Activated B cell treated with CpG ODN at 0.5 μM for 24 hours (primary cell): ENCODE measurements around the gene LPCAT4. TPM values are rescaled to one million over a fixed set of nuclear protein-coding genes. Genes with fewer than 3 reads are reported as not detected.

Source experiments
- ATAC-seq: fragments of 200-7000 bp; cut with Tn5 transposase; one replicate; pipeline ENCODE4 v1.10.0; 2021; ENCODE audit warnings: low read depth, mild to moderate bottlenecking, moderate library complexity
- CTCF ChIA-PET: fragments of 350-600 bp; sonication (Branson Sonifier 250); formaldehyde crosslinking; loops from one replicate; lab custom pipeline; 2021; ENCODE audit warnings: antibody characterized with exemption; lab: Charles Lee
- POLR2A ChIA-PET: fragments of 350-600 bp; sonication (Branson Sonifier 250); formaldehyde crosslinking; loops from one replicate; lab custom pipeline; 2021; ENCODE audit warnings: antibody characterized with exemption; lab: Charles Lee
- DNase-seq: peaks from one replicate; pipeline ENCODE4 v3.0.0; 2022
- H3K27ac Mint-ChIP-seq: one replicate; pipeline ENCODE4 v1.8.0; 2020; ENCODE audit warnings: mixed read lengths
- H3K27me3 Mint-ChIP-seq: one replicate; pipeline ENCODE4 v1.8.0; 2021; ENCODE audit warnings: mixed read lengths
- H3K36me3 Mint-ChIP-seq: one replicate; pipeline ENCODE4 v1.8.0; 2021; ENCODE audit warnings: low read depth, mixed read lengths
- H3K4me1 Mint-ChIP-seq: one replicate; pipeline ENCODE4 v1.8.0; 2021; ENCODE audit warnings: mixed read lengths
- H3K4me3 Mint-ChIP-seq: one replicate; pipeline ENCODE4 v1.8.0; 2020; ENCODE audit warnings: mild to moderate bottlenecking, mixed read lengths
- H3K9me3 Mint-ChIP-seq: one replicate; pipeline ENCODE4 v1.8.0; 2020; ENCODE audit warnings: mixed read lengths
- CTCF ChIP-seq: fragments of 200-600 bp; IDR thresholded peaks from one replicate; pipeline ENCODE4 v1.8.0; 2022; ENCODE audit warnings: antibody characterized with exemption, mild to moderate bottlenecking
- intact Hi-C: fragments of 100-400 bp; cut with micrococcal nuclease; formaldehyde crosslinking; loops from one replicate; pipeline ENCODE4 v1.15.1; 2024
- total RNA-seq: library from RNA; stranded (reverse); gene quantifications from 2 replicates; pipeline ENCODE4 v1.2.3, GENCODE V29; 2022

LPCAT4 gene
- total RNA-seq, 1 donor from 2014 or later, result 28.8 TPM

GRCh38 chr15:34366271-34367065, 528 bp downstream of the LPCAT4 start:
- POLR2A ChIA-PET, result interaction anchor here (0.6 to 4.3 kb wide), 19 partner anchors 10 to 1180 kb away, joined by 3 to 64 read pairs (median 4); partner anchors contain the start of genes AQR, DPH6, EMC7 and GOLGA8B
- no peaks in the 10 kb centered on the region for H3K27me3 Mint-ChIP-seq
- H3K4me1 Mint-ChIP-seq, result peaks cover 45% of the 10 kb centered on the region
- peaks cover 24% of the 10 kb centered on the region for H3K36me3 Mint-ChIP-seq
- DNase-seq (peak; percentile 27), ATAC-seq (no peak)
- TF ChIP-seq CTCF, result no peak
- intact Hi-C loops, result loop anchor here (1.0 to 10.0 kb wide), 11 partner anchors 23 to 618 kb away; partner anchors contain the start of genes GOLGA8A, KATNBL1, NOP10 and NUTM1
- CTCF ChIA-PET, result interaction anchor here (0.7 to 5.2 kb wide), 12 partner anchors 8 to 303 kb away, joined by 3 to 78 read pairs (median 4); partner anchors contain the start of genes EMC7, NOP10, NUTM1 and PGBD4
- peak overlapping the region; percentile 72 for H3K27ac Mint-ChIP-seq
- H3K9me3 Mint-ChIP-seq, result no peaks in the 10 kb centered on the region
- peak overlapping the region; percentile 94 for H3K4me3 Mint-ChIP-seq

- Mint-ChIP-seq H3K9me3 (no peaks in the 10 kb centered on the region), H3K27me3 (no peaks in the 10 kb centered on the region), H3K27ac (no peak overlapping the region), H3K4me3 (peak overlapping the region; percentile 94), H3K4me1 (peaks cover 45% of the 10 kb centered on the region), H3K36me3 (peaks cover 24% of the 10 kb centered on the region)
- no peak for ATAC-seq
- intact Hi-C loops, result loop anchor here (2.0 to 10.0 kb wide), 3 partner anchors 34 to 619 kb away; partner anchors contain the start of genes GOLGA8A and ZNF770
- TF ChIP-seq CTCF, result no peak
- ChIA-PET POLR2A (interaction anchor here (0.6 to 4.3 kb wide), 7 partner anchors 9 to 304 kb away, joined by 3 to 64 read pairs (median 5); partner anchors contain the start of genes EMC7, NOP10, NUTM1 and PGBD4), CTCF (interaction anchor here (4.2 to 5.2 kb wide), 2 partner anchors 22 to 124 kb away, joined by 32 to 78 read pairs; partner anchors contain the start of genes NOP10 and NUTM1)
- DNase-seq, result no peak
These were observed 1.2 kb downstream of the LPCAT4 start for GRCh38 chr15:34365836-34366235.

- H3K4me3 Mint-ChIP-seq, result peak overlapping the region; percentile 94
- no peak for TF ChIP-seq CTCF
- DNase-seq (no peak), ATAC-seq (no peak)
- no peaks in the 10 kb centered on the region for H3K27me3 Mint-ChIP-seq
- H3K27ac Mint-ChIP-seq, result no peak overlapping the region
- H3K36me3 Mint-ChIP-seq, result peaks cover 28% of the 10 kb centered on the region
- peaks cover 42% of the 10 kb centered on the region for H3K4me1 Mint-ChIP-seq
- intact Hi-C loops, result loop anchor here (5.0 to 10.0 kb wide), 2 partner anchors 33 to 620 kb away; partner anchors contain the start of gene ZNF770
- no peaks in the 10 kb centered on the region for H3K9me3 Mint-ChIP-seq
- CTCF ChIA-PET, result interaction anchor here (4.2 to 5.2 kb wide), 2 partner anchors 22 to 123 kb away, joined by 32 to 78 read pairs; partner anchors contain the start of genes NOP10 and NUTM1
- POLR2A ChIA-PET, result interaction anchor here (0.6 to 4.3 kb wide), 6 partner anchors 9 to 303 kb away, joined by 3 to 64 read pairs (median 4); partner anchors contain the start of genes EMC7, NOP10, NUTM1 and PGBD4
These were observed 1.7 kb downstream of the LPCAT4 start for GRCh38 chr15:34365091-34365825.

- TF ChIP-seq CTCF, result no peak
- intact Hi-C loops, result loop anchor here (10.0 kb wide), 1 partner anchor 621 kb away; the partner anchor contains the start of gene ZNF770
These were observed 3.0 kb downstream of the LPCAT4 start for GRCh38 chr15:34364041-34364440.

More at GRCh38 chr15:34364041-34364440, 3.0 kb downstream of the LPCAT4 start:
- H3K9me3 Mint-ChIP-seq, result no peaks in the 10 kb centered on the region
- POLR2A ChIA-PET, result interaction anchor here (0.6 to 0.7 kb wide), 3 partner anchors 20 to 97 kb away, joined by 3 to 4 read pairs (median 3); partner anchors contain the start of genes NOP10 and NUTM1
- CTCF ChIA-PET, result no interaction called here
- H3K4me3 Mint-ChIP-seq, result no peak overlapping the region
- no peak for DNase-seq
- peaks cover 38% of the 10 kb centered on the region for H3K36me3 Mint-ChIP-seq
- ATAC-seq, result no peak
- H3K4me1 Mint-ChIP-seq, result peaks cover 32% of the 10 kb centered on the region
- no peaks in the 10 kb centered on the region for H3K27me3 Mint-ChIP-seq
- no peak overlapping the region for H3K27ac Mint-ChIP-seq
